ENCODE measurements around the gene EDNRA. TPM values are rescaled to one million over a fixed set of nuclear protein-coding genes. Genes with fewer than 3 reads are reported as not detected.
A peak's percentile ranks its signal among the peaks of the same experiment; 100 is the strongest.

EDNRA gene
- total RNA-seq, 1 experiment from 2014 or later: not detected

GRCh38 chr4:147498031-147498660 is 17.2 kb downstream of the EDNRA start:
- no peak for TF ChIP-seq CTCF (IDR thresholded peaks at IDR 0.05; ENCODE audit: unreplicated experiment)
- peak; percentile 85 for DNase-seq (ENCODE audit: unreplicated experiment)
- Mint-ChIP-seq H3K4me3 (ENCODE audit: unreplicated experiment) (no peak overlapping the region), H3K27me3 (ENCODE audit: insufficient read depth, unreplicated experiment) (no peaks in the 10 kb centered on the region), H3K9me3 (ENCODE audit: unreplicated experiment) (peaks cover 9% of the 10 kb centered on the region), H3K36me3 (ENCODE audit: insufficient read depth, unreplicated experiment) (no peaks in the 10 kb centered on the region), H3K4me1 (ENCODE audit: insufficient read depth, unreplicated experiment) (peaks cover 16% of the 10 kb centered on the region), H3K27ac (ENCODE audit: low read depth, unreplicated experiment) (peak overlapping the region; percentile 91)
- POLR2A ChIA-PET: interaction anchor here (1.0 kb wide), 2 partner anchors 15 to 186 kb away, joined by 3 read pairs; partner anchors contain the start of gene PRMT9
- CTCF ChIA-PET: interaction anchor here (0.6 to 0.7 kb wide), 2 partner anchors 20 to 482 kb away, joined by 3 read pairs; no protein-coding TSS in a partner anchor
- BruUV-seq (replicated peaks): no TSS peak
- intact Hi-C loops (cut with micrococcal nuclease): no loop called here

GRCh38 chr4:147508346-147508745 is 27.4 kb downstream of the EDNRA start:
- no peaks in the 10 kb centered on the region for H3K36me3 Mint-ChIP-seq (ENCODE audit: insufficient read depth, unreplicated experiment)
- no peak overlapping the region for H3K27ac Mint-ChIP-seq (ENCODE audit: low read depth, unreplicated experiment)
- no peaks in the 10 kb centered on the region for H3K27me3 Mint-ChIP-seq (ENCODE audit: insufficient read depth, unreplicated experiment)
- no peak overlapping the region for H3K4me3 Mint-ChIP-seq (ENCODE audit: unreplicated experiment)
- no peak for TF ChIP-seq CTCF (IDR thresholded peaks at IDR 0.05; ENCODE audit: unreplicated experiment)
- H3K4me1 Mint-ChIP-seq (ENCODE audit: insufficient read depth, unreplicated experiment): peaks cover 4% of the 10 kb centered on the region
- intact Hi-C loops (cut with micrococcal nuclease): no loop called here
- no peaks in the 10 kb centered on the region for H3K9me3 Mint-ChIP-seq (ENCODE audit: unreplicated experiment)
- CTCF ChIA-PET: interaction anchor here (1.0 to 1.3 kb wide), 3 partner anchors 10 to 358 kb away, joined by 3 to 4 read pairs (median 3); no protein-coding TSS in a partner anchor
- POLR2A ChIA-PET: interaction anchor here (0.9 kb wide), 1 partner anchor 82 kb away, joined by 3 read pairs; no protein-coding TSS in a partner anchor
- BruUV-seq (replicated peaks): no TSS peak
- no peak for DNase-seq (ENCODE audit: unreplicated experiment)

- CTCF ChIA-PET: interaction anchor here (2.0 kb wide), 1 partner anchor 10 kb away, joined by 25 read pairs; no protein-coding TSS in a partner anchor
- intact Hi-C loops (cut with micrococcal nuclease): no loop called here
- no peaks in the 10 kb centered on the region for H3K9me3 Mint-ChIP-seq (ENCODE audit: unreplicated experiment)
- no TSS peak for BruUV-seq (replicated peaks)
- TF ChIP-seq CTCF (IDR thresholded peaks at IDR 0.05; ENCODE audit: unreplicated experiment): no peak
- H3K27me3 Mint-ChIP-seq (ENCODE audit: insufficient read depth, unreplicated experiment): no peaks in the 10 kb centered on the region
- peaks cover 4% of the 10 kb centered on the region for H3K4me1 Mint-ChIP-seq (ENCODE audit: insufficient read depth, unreplicated experiment)
- DNase-seq (ENCODE audit: unreplicated experiment): no peak
- H3K36me3 Mint-ChIP-seq (ENCODE audit: insufficient read depth, unreplicated experiment): no peaks in the 10 kb centered on the region
- POLR2A ChIA-PET: no interaction called here
- no peak overlapping the region for H3K27ac Mint-ChIP-seq (ENCODE audit: low read depth, unreplicated experiment)
- H3K4me3 Mint-ChIP-seq (ENCODE audit: unreplicated experiment): no peak overlapping the region
Observed at GRCh38 chr4:147509386-147509785, 28.5 kb downstream of the EDNRA start.

- Mint-ChIP-seq H3K36me3 (ENCODE audit: insufficient read depth, unreplicated experiment) (no peaks in the 10 kb centered on the region), H3K9me3 (ENCODE audit: unreplicated experiment) (no peaks in the 10 kb centered on the region), H3K4me3 (ENCODE audit: unreplicated experiment) (no peak overlapping the region), H3K27me3 (ENCODE audit: insufficient read depth, unreplicated experiment) (no peaks in the 10 kb centered on the region), H3K4me1 (ENCODE audit: insufficient read depth, unreplicated experiment) (peaks cover 11% of the 10 kb centered on the region), H3K27ac (ENCODE audit: low read depth, unreplicated experiment) (no peak overlapping the region)
- DNase-seq (ENCODE audit: unreplicated experiment): no peak
- TF ChIP-seq CTCF (IDR thresholded peaks at IDR 0.05; ENCODE audit: unreplicated experiment): no peak
- ChIA-PET CTCF (interaction anchor here (2.0 kb wide), 1 partner anchor 8 kb away, joined by 25 read pairs; no protein-coding TSS in a partner anchor), POLR2A (no interaction called here)
- BruUV-seq (replicated peaks): no TSS peak
- intact Hi-C loops (cut with micrococcal nuclease): no loop called here
Observed at GRCh38 chr4:147510962-147511668, 30.2 kb downstream of the EDNRA start.

Measured in MCF 10A (cell line).